C4-2B (cell line): ENCODE results near the gene TPM1.

Experiments used
- CTCF ChIP-seq: fragments of 450-650 bp; conservative IDR thresholded peaks from 2 replicates; pipeline ENCODE4 v1.5.1; 2017; ENCODE audit warnings: mild to moderate bottlenecking
- ZFX ChIP-seq: fragments of 450-650 bp; IDR thresholded peaks from 2 replicates; pipeline ENCODE4 v1.6.1; 2017

GRCh38 chr15:63063164-63063756 is 20.7 kb downstream of the TPM1 start:
- TF ChIP-seq CTCF, result no peak
- TF ChIP-seq ZFX, result no peak
